Activated T-cell treated with anti-CD3 and anti-CD28 coated beads for 24 hours (primary cell): Measurements from ENCODE around the gene HOXD4.

Experiments used
- DNase-seq: peaks from one replicate; pipeline ENCODE4 v3.0.0-alpha.2; 2020; ENCODE audit warnings: low read depth

The HOXD4 gene

GRCh38 chr2:176170602-176171305, 19.4 kb downstream of the HOXD4 start:
- no peak for DNase-seq

GRCh38 chr2:176171351-176172006, 20.1 kb downstream of the HOXD4 start:
- no peak for DNase-seq

- DNase-seq: no peak
Measured at GRCh38 chr2:176172007-176172894, 20.9 kb downstream of the HOXD4 start.

- no peak for DNase-seq
Measured at GRCh38 chr2:176172895-176173566, 21.7 kb downstream of the HOXD4 start.

- DNase-seq: no peak
Measured at GRCh38 chr2:176173567-176174381, 22.4 kb downstream of the HOXD4 start.

- DNase-seq: no peak
Measured at GRCh38 chr2:176174382-176174823, 23.1 kb downstream of the HOXD4 start.

GRCh38 chr2:176174824-176175708, 23.7 kb downstream of the HOXD4 start:
- DNase-seq: no peak

GRCh38 chr2:176175709-176176607, 24.6 kb downstream of the HOXD4 start:
- DNase-seq: no peak

GRCh38 chr2:176177580-176178037, 26.3 kb downstream of the HOXD4 start:
- no peak for DNase-seq

GRCh38 chr2:176178038-176178756, 26.8 kb downstream of the HOXD4 start:
- DNase-seq: no peak

- no peak for DNase-seq
Measured at GRCh38 chr2:176178757-176179295, 27.5 kb downstream of the HOXD4 start.

- DNase-seq: no peak
Measured at GRCh38 chr2:176181551-176181950, 30.2 kb downstream of the HOXD4 start.

- DNase-seq: no peak
Measured at GRCh38 chr2:176182671-176183070, 31.3 kb downstream of the HOXD4 start.

- no peak for DNase-seq
Measured at GRCh38 chr2:176184749-176185148, 33.4 kb downstream of the HOXD4 start.

GRCh38 chr2:176186024-176186423, 34.7 kb downstream of the HOXD4 start:
- no peak for DNase-seq

GRCh38 chr2:176187200-176187898, 36.0 kb downstream of the HOXD4 start:
- DNase-seq: no peak
